WTC11 (cell line): ENCODE results near the gene TMEM69.

Experiments
- CREB1 ChIP-seq: sonication (generic); formaldehyde crosslinking; IDR thresholded peaks from 2 replicates; pipeline ENCODE4 v1.8.0; 2023; ENCODE audit warnings: mild to moderate bottlenecking, missing genetic modification reagents
- CTCF ChIP-seq: fragments of 200-600 bp; IDR thresholded peaks from 2 replicates; pipeline ENCODE4 v1.8.0; 2022; ENCODE audit warnings: antibody characterized with exemption
- E2F4 ChIP-seq: sonication (generic); formaldehyde crosslinking; IDR thresholded peaks from 2 replicates; pipeline ENCODE4 v1.8.1; 2022; ENCODE audit warnings: low read depth, mild to moderate bottlenecking, moderate library complexity, missing genetic modification reagents, borderline replicate concordance
- FOXJ3 ChIP-seq: sonication (generic); formaldehyde crosslinking; IDR thresholded peaks from 2 replicates; pipeline ENCODE4 v1.9.0; 2021; ENCODE audit warnings: missing genetic modification reagents, mild to moderate bottlenecking, borderline replicate concordance
- FOXK1 ChIP-seq: sonication (generic); formaldehyde crosslinking; IDR thresholded peaks from 2 replicates; pipeline ENCODE4 v1.8.0; 2022; ENCODE audit warnings: mild to moderate bottlenecking, moderate library complexity, missing genetic modification reagents
- GABPB1 ChIP-seq: sonication (generic); formaldehyde crosslinking; IDR thresholded peaks from 2 replicates; pipeline ENCODE4 v1.8.1; 2023; ENCODE audit warnings: mild to moderate bottlenecking, missing genetic modification reagents
- KAT7 ChIP-seq: sonication (generic); formaldehyde crosslinking; IDR thresholded peaks from 2 replicates; pipeline ENCODE4 v1.8.1; 2023; ENCODE audit warnings: missing genetic modification reagents, mild to moderate bottlenecking, borderline replicate concordance
- MAX ChIP-seq: sonication (generic); formaldehyde crosslinking; IDR thresholded peaks from 2 replicates; pipeline ENCODE4 v1.8.0; 2022; ENCODE audit warnings: mild to moderate bottlenecking, missing genetic modification reagents
- NFE2L1 ChIP-seq: sonication (generic); formaldehyde crosslinking; IDR thresholded peaks from 2 replicates; pipeline ENCODE4 v1.8.1; 2023; ENCODE audit warnings: missing genetic modification reagents
- NR3C1 ChIP-seq: sonication (generic); formaldehyde crosslinking; conservative IDR thresholded peaks from 2 replicates; pipeline ENCODE4 v1.8.1; 2023; ENCODE audit warnings: low read depth, mild to moderate bottlenecking, missing genetic modification reagents
- TP53 ChIP-seq: sonication (generic); formaldehyde crosslinking; IDR thresholded peaks from 2 replicates; pipeline ENCODE4 v1.8.1; 2023; ENCODE audit warnings: mild to moderate bottlenecking, missing genetic modification reagents
- ZBTB43 ChIP-seq: sonication (generic); formaldehyde crosslinking; IDR thresholded peaks from 2 replicates; pipeline ENCODE4 v1.8.1; 2023; ENCODE audit warnings: mild to moderate bottlenecking, missing genetic modification reagents
- ZNF219 ChIP-seq: sonication (generic); formaldehyde crosslinking; IDR thresholded peaks from 2 replicates; pipeline ENCODE4 v1.8.0; 2023; ENCODE audit warnings: missing genetic modification reagents, mild to moderate bottlenecking, borderline replicate concordance
- ZNF512 ChIP-seq: sonication (generic); formaldehyde crosslinking; IDR thresholded peaks from 2 replicates; pipeline ENCODE4 v1.8.1; 2022; ENCODE audit warnings: missing genetic modification reagents, borderline replicate concordance

GRCh38 chr1:45660336-45660735 lies 27.6 kb upstream of the TMEM69 start:
- TF ChIP-seq CTCF (no peak), NR3C1 (no peak), ZBTB43 (no peak), CREB1 (CRISPR knock-in tag) (no peak), ZNF219 (CRISPR knock-in tag) (no peak), GABPB1 (no peak), KAT7 (CRISPR knock-in tag) (no peak), FOXJ3 (CRISPR knock-in tag) (no peak), FOXK1 (CRISPR knock-in tag) (no peak), MAX (no peak), TP53 (CRISPR knock-in tag) (no peak), ZNF512 (no peak), E2F4 (no peak), NFE2L1 (no peak)
